HG03175 (cell line): ENCODE results near the gene STARD5.

Source experiments
- ATAC-seq: cut with Tn5 transposase; IDR thresholded peaks from one replicate; pipeline ENCODE4 v1.9.1; 2021; ENCODE audit warnings: mild to moderate bottlenecking, moderate library complexity; ENCODE audit not compliant: unreplicated experiment

STARD5 gene

DNA sequence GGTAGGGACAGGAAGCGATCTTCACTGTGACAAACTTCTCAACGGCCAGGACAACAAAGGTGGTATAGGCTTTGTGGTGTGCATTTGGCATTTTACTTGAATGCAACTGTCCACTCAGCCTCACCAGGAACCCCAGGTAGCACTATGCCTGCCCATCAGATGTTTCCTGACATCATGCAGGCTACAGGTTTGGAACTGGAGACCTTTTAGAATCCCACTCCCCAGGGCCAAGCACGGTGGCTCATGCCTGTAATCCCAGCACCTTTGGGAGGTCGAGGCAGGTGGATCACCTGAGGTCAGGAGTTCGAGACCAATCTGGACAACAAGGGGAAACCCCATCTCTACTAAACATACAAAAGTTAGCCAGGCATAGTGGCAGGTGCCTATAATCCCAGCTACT lies 9.6 kb downstream of the STARD5 start:
- ATAC-seq: no peak

DNA sequence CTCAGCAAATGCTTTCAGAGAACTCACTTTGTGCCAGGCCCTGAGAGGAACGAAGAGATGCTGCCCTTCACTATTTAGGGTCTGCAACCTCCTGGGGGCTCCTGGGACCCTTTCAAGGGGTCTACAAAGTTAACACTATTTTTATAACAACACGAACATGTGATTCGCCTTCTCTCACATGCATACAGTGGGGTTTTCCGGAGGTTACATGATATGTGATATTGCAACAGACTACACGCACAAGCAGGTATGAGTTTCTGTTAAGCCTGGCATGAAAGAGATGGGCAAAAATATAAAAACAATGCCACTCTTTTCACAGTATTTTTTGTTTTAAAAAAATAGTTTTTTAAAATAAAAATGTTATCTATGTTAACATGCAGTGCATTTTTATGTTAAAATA lies 10.3 kb downstream of the STARD5 start:
- no peak for ATAC-seq

DNA sequence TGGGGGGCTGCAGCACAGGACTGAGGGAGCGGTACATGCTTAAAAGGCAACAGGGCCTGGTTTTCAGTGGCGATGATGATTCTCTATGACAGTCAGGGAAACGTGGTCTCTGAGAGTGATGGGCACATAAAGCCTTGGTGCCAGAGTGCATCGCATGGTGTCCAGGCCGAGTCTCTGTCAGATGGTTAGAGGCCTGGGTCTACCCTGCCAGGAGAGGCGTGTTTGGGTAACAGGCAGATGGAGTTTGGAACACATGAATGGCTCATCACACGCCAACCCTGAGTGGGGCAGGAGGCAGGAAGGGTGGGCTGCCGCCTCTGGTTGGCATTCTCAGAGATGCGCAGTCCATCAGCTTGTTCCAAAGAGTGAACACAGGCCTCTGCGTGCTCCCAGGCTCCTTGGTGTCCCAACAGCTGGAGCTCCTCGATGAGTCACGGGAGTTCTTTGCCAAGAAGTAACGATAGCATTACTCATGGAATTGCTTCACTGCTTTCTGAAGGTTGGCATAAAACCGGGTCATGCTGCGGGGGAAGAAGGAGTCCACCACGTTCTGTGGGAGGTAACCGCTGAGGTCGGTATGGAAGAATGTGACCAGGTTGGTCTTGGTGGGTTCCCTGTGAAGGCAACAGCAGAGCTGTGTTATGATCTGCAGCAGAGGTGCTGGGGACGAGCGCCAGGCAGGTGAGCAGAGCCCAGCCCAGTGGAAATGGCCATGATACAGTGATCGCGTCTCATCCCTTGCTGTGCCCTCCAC lies 11.0 kb downstream of the STARD5 start:
- no peak for ATAC-seq

DNA sequence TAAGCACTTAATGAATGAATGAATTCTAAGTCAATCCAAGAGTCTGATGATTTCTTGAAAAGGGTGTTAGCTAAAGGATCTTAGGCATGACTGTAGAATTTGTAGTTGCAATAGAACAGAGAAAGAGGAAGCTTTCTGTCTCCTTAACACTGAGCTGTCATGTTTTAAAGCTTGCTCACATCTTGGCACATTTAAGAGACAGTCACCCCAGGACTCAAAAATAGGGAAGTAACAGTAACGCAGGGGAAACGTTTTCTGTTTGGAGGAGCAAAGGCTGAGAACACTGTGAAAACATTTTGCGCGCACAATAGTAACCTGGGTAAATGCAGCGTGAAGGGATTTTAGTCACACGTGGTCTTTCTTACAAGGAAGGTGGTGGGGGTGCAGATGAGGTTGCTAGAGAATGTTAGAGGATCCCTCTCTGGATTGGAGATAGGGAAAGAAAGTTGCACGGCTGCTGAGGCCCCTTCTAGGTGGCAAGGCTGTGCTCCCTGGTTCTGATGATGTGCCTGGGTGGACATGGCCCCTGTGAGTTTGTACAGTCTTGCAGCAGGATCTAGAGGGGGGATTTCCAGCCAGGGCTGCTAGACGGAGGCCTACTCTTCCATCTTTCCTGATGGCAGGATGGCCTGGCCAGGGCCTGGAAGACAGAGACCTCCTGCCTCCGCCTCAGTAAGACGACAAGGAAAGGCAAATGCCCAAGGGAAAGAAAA lies 12.0 kb downstream of the STARD5 start:
- ATAC-seq: peak; percentile 58

DNA sequence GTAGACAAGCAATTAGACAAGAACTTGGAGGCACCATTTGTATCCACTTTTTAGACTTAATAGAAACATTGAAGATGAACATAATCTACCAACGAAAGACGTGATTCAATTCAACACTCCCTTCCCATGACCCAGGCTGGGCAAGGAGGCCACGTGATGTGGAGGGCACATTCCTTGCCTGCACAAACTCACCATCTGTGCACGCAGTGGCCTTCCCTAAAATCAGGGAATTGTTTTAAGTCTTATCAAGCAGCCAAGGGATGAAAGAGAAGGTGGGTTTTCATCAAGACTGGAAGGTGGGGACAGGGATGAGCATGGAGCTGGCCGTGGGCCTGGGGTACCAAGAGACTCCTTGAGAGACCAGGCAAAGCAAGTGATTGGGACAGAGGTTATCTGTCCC lies 13.5 kb downstream of the STARD5 start:
- ATAC-seq: no peak

DNA sequence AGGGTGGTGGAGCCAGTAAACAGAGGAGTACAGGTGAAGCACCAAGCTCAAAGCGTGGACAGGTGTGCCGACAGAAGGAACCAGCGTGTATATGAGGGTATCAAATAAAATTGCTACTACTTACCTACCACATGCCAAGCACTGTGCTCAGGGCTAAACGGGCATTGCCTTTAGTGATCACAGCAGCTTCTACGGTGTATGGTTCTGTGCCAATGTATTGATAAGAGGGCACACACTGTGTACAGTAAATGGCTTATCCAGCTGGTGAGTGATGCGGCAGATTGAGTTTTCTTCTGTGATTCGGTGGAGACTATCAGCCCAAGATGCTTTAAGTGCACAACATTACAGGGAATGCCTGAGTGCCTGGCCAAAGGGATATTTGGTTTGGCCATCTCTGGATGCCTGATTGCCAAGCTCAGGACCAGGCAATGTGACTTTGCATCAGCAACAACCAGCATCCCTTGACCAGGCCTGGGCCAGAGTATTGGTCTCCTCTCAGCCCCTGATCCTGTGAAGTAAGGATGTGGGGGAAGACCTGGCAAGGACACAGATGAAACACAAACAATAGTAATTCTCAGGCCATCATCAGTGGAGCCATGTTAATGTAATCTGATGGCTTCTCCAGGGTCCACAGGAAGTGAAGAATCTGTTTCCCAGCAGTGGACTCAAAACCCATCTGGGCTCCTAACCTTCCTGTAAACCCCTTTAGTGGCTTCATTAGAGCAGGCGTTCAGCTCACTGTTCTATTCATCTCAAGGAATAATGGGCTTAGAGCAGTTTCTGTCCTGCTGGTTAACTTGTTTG lies 14.1 kb downstream of the STARD5 start:
- ATAC-seq: no peak

- no peak for ATAC-seq
Measured at GRCh38 chr15:81308260-81308659, 15.7 kb downstream of the STARD5 start.

GRCh38 chr15:81304226-81304625 lies 19.7 kb downstream of the STARD5 start:
- ATAC-seq: no peak

DNA sequence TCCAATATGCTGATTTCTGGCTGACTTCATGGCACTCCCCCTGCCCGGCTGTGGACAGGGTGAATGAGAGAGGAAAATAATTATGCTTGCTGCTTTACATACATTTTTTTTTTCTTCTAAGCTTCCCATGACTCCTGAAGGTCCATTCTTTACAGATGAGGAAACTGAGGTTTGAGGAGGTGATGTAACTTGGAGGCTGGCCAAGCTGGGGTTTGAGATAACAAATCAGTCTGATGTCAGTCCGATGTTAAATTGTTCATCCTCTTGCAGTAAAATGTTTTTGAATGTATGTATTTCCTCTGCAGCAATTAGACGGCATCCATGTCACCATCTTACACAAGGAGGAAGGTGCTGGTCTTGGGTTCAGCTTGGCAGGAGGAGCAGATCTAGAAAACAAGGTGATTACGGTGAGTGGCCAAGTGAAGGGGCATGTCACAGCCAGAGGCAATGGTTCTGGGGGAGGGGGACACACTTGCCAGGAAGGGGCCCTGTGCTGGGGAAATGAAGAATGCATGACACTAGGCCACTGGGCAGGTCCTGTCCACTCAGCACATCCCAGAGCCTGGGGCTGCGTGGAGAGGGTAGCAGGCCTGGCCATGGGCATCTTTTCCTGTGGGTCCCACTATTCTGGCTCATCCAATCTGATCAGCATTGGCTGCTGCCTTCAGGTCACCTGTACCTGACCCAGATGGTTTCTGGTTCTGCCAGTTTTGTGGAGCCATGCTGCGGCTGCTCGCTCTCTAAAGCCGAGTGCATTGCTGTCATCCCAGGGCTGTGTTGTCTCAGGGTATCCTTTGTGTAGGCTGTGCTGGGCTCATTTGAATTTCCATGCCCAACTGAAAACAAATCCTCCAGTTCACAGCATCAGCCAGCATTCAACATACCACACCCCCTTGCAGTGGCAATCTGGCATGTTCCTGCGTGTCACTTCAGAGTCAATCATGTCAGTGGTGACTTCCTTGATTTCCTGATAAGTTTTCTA lies 20.4 kb downstream of the STARD5 start:
- no peak for ATAC-seq

DNA sequence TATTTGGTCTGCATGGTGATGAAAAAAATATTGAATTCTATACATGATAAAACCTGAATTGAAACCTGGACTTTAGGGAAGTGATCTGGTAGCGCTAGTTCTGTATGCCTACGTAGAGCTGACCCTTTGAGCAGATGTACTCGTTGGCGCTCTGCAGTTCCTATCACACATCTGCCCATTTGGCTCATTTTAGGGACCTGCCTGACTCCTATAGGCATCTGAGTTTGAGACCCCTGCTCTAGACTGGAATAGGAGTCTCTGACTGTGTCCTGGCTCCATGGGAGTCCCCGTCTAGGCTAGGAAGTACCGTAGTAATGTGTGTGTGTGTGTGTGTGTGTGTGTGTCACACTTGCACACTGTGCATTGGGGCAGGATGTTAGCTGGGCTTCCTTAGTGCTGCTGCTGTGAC lies 21.2 kb downstream of the STARD5 start:
- ATAC-seq: peak; percentile 35

DNA sequence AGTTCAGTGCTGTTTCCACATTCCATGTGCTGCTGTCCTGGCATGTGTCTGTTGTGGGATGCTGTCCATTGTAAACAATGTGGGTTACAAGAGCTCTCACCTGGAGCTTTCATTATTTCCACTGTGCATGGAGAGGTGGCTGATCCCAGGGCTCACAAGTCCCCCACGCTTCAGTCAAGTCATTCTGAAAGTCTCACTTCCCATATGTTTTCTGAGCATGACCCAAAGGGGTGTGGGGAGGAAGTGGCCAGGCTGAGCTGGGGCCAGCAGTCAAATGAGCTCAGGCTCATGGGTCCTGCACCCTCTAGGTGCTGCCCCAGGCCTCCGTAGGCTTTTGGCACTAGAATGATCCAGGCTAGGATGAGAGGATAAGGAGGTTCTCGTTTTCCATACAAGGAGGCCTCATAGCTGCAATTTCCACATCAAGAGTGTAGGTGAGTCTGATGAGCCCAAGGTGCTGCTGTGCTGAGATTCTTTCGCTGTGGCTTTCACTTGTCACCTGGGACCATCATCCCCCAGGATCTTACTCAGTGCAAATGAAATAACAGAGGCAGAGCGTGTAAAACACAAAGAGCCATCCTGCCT lies 22.0 kb downstream of the STARD5 start:
- ATAC-seq: peak; percentile 79

DNA sequence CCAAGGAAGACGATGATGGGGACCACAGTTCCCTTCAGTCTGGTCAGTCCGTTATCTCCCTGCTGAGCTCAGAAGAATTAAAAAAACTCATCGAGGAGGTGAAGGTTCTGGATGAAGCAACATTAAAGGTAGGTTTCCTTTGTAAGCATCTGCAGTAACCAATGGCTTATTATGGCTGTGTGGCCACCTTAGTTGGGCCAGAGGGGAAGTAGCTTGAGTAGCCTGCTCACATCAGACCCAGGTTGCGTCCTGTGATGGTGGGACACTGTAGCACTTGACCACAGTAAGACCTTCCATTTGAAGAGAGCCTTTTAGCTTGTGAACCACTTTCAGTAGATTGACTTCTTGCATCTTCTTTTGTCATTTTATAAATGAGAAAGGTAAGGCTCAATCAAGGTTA lies 22.6 kb downstream of the STARD5 start:
- ATAC-seq: peak; percentile 21

GRCh38 chr15:81299630-81300273 lies 24.2 kb downstream of the STARD5 start:
- no peak for ATAC-seq

- no peak for ATAC-seq
Measured at GRCh38 chr15:81299156-81299555, 24.8 kb downstream of the STARD5 start.

GRCh38 chr15:81298611-81299010 lies 25.3 kb downstream of the STARD5 start:
- no peak for ATAC-seq

DNA sequence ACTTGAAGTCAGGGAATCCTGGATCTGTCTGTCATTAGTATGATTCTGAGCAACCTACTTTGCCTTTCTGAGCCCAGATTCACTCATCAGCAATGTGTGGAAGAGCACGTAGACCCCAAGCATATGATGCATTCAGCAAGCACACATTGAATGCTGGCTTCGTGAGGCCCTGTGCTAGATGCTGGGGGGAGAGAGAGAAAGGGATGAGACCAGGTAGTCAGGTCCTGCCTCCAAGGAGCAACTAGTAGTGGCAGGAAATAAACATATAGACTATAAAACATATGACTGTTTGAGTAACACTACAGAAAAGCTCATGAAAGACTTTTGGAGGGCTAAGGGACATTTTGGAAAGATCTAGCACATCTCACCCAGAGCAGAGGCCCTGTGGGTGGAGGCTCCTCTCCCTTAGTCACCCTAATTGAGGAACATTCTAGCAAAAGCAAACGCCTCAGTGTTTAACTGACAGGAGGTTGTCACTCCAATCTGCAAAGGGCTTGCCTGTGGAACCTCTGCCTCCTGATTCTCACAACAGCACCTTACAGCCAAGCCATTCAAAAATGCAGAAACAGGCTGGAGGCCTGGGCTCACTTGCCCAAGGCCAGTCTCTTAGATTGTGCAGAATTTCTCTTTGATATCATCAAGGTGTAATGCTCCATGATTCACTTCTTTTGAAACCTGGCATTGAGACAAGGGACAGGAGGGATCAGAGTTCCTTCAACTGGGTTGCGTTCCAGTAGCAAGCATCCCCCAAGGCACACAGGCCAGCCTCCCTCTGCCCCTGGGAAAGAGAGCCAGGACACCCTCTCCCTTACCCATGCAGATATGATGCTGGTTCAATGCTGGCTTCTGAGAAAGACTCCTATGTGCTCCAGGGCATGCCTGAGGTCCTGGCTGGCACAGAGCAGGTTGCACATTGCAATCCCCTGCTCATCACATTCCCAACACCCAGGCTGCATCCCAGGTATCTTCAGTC lies 26.1 kb downstream of the STARD5 start:
- no peak for ATAC-seq

DNA sequence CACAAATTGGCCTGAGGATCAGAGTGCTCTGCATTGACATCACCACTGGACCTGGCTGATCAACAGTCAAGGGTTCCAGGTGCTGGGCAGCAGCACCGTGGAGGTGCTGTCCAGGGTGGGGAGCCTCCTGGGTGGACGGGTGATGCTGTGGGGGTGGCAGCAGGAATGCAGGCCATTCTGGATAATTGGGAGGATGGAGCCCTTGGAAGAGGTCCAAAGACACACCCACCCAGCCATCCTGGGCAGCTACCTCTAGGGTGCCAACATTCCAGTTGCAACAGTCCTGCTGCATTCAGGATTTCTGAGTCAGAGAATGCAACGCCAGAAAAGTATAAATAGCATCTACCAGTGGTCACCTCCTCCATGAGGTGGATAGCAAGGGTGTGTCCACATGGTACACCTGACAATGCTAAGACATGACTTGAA lies 26.8 kb downstream of the STARD5 start:
- no peak for ATAC-seq

- peak; percentile 51 for ATAC-seq
Measured at GRCh38 chr15:81296673-81297072, 27.3 kb downstream of the STARD5 start.
